Stimulated activated CD8-positive, alpha-beta memory T cell treated with anti-CD3 and anti-CD28 coated beads, Interleukin-7, amount 100 ng/mL, for 4 hours (primary cell): ENCODE measurements around the gene UBA6.
"Not testable (repeated sequence)": the region's sequence is repeated elsewhere in the genome, so short reads cannot be mapped to it uniquely, and the experiment has no call there.

Source experiments
- DNase-seq, 2 donors: peaks; one replicate each; pipeline ENCODE4 v3.0.0-alpha.2; 2020; ENCODE audit warnings: low read depth in 2 of 2

Gene UBA6

GRCh38 chr4:67668315-67668714, 32.6 kb downstream of the UBA6 start:
- no peak for DNase-seq

- no peak for DNase-seq
Observed at GRCh38 chr4:67660418-67660817, 40.5 kb downstream of the UBA6 start.

GRCh38 chr4:67659065-67659464, 41.9 kb downstream of the UBA6 start:
- no peak for DNase-seq

- DNase-seq, result no peak
Observed at GRCh38 chr4:67658302-67658701, 42.7 kb downstream of the UBA6 start.

GRCh38 chr4:67651536-67651935, 49.4 kb downstream of the UBA6 start:
- no peak for DNase-seq

GRCh38 chr4:67638136-67638535, 62.8 kb downstream of the UBA6 start:
- DNase-seq, result no peak

GRCh38 chr4:67636978-67637377, 64.0 kb downstream of the UBA6 start:
- not testable (repeated sequence) for DNase-seq

GRCh38 chr4:67635331-67635730, 65.6 kb downstream of the UBA6 start:
- DNase-seq, result no peak

GRCh38 chr4:67634741-67635140, 66.2 kb downstream of the UBA6 start:
- DNase-seq, result no peak

GRCh38 chr4:67632492-67632891, 68.5 kb downstream of the UBA6 start:
- no peak for DNase-seq

- no peak for DNase-seq
Observed at GRCh38 chr4:67624939-67625338, 76.0 kb downstream of the UBA6 start.

- DNase-seq, result no peak
Observed at GRCh38 chr4:67616478-67616877, 84.5 kb downstream of the UBA6 start.

GRCh38 chr4:67615119-67615518, 85.8 kb downstream of the UBA6 start:
- no peak for DNase-seq

GRCh38 chr4:67614186-67614585, 86.8 kb downstream of the UBA6 start:
- DNase-seq, result no peak

GRCh38 chr4:67608027-67608426, 92.9 kb downstream of the UBA6 start:
- DNase-seq, result no peak

GRCh38 chr4:67604749-67605148, 96.2 kb downstream of the UBA6 start:
- DNase-seq, result no peak

GRCh38 chr4:67604029-67604381, 97.0 kb downstream of the UBA6 start:
- no peak for DNase-seq

- no peak for DNase-seq
Observed at GRCh38 chr4:67603310-67604028, 97.5 kb downstream of the UBA6 start.

- DNase-seq, result no peak
Observed at GRCh38 chr4:67593741-67594175, 107.2 kb downstream of the UBA6 start.

GRCh38 chr4:67587156-67587555, 113.8 kb downstream of the UBA6 start:
- no peak for DNase-seq

- no peak for DNase-seq
Observed at GRCh38 chr4:67584496-67584895, 116.5 kb downstream of the UBA6 start.

GRCh38 chr4:67581913-67582312, 119.0 kb downstream of the UBA6 start:
- no peak for DNase-seq

- DNase-seq, result no peak
Observed at GRCh38 chr4:67581208-67581857, 119.6 kb downstream of the UBA6 start.

- DNase-seq, result no peak
Observed at GRCh38 chr4:67580577-67580976, 120.4 kb downstream of the UBA6 start.
